Activated naive CD8-positive, alpha-beta T cell treated with anti-CD3 and anti-CD28 coated beads for 36 hours (primary cell): ENCODE data around the gene PKD2L2. TPM values are rescaled to one million over a fixed set of nuclear protein-coding genes. Genes with fewer than 3 reads are reported as not detected.
A peak's percentile ranks its signal among the peaks of the same experiment; 100 is the strongest.
"Not testable (repeated sequence)": the region's sequence is repeated elsewhere in the genome, so short reads cannot be mapped to it uniquely, and the experiment has no call there.

Source experiments
- DNase-seq: peaks from one replicate; pipeline ENCODE4 v3.0.0; 2021
- H3K27ac Mint-ChIP-seq: one replicate; pipeline ENCODE4 v1.8.0; 2022; ENCODE audit warnings: mild to moderate bottlenecking, moderate library complexity, mixed read lengths
- H3K27me3 Mint-ChIP-seq: one replicate; pipeline ENCODE4 v1.8.0; 2022; ENCODE audit warnings: mild to moderate bottlenecking, mixed read lengths
- H3K36me3 Mint-ChIP-seq: one replicate; pipeline ENCODE4 v1.8.0; 2021; ENCODE audit warnings: mild to moderate bottlenecking, mixed read lengths
- H3K4me1 Mint-ChIP-seq: one replicate; pipeline ENCODE4 v1.8.0; 2021; ENCODE audit warnings: mixed read lengths
- H3K4me3 Mint-ChIP-seq: one replicate; pipeline ENCODE4 v1.8.0; 2022; ENCODE audit warnings: mild to moderate bottlenecking, moderate library complexity, mixed read lengths
- H3K9me3 Mint-ChIP-seq: one replicate; pipeline ENCODE4 v1.8.0; 2022; ENCODE audit warnings: mixed read lengths
- total RNA-seq, 2 experiments: library from RNA; stranded (reverse); gene quantifications; one replicate each; pipeline ENCODE4 v1.2.3, GENCODE V29; 2021

Gene PKD2L2
- not detected for total RNA-seq

DNA sequence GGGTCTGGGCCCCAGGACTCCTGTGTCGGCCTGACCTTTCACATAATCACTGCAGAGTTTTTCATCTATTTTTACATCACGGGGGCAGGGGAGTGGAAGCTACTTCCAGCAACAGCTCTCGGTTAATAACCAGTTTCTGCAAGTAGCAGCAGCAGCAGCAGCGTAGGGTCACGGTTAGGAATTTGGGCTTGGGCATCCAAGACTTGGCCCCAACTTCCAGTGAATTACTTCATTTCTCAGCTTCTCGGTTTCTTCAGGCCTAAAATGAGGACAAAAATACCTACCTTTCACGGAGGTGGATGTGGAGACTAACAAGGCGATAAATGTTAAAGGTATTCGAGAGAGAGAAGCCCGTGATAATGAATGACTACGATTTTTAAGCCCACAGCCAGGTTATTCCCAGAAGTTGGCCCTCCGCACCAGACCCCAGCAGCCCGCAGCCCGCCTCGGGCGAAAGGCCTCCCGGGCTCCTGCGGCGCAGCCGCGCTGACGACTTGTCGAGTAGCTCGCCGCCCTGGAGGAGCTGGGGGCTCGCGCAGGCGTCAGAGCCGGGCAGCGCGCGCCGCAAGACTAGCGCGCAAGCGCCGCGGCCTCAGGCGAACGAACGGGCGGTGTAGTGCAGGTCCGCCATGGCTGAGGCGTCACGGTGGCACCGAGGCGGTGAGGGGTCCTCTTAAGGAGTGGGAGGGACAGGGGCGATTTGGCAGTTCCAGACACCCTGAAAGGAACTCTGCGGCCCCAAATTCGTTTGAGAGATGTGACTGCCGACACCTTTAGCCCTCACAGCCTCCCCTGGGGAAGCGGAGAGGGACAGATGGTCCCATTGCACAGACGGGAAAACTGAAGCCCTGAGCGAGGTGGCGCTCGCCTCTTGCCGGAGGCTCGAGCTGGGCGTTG, at the start of gene PKD2L2:
PKD2L2 (plus strand) TSS at position 595 of the 897 bp plus-strand sequence; CDS start at position 630, 35 bp downstream.
- Mint-ChIP-seq H3K9me3 (peaks cover 1% of the 10 kb centered on the region), H3K36me3 (peaks cover 4% of the 10 kb centered on the region), H3K27me3 (no peaks in the 10 kb centered on the region), H3K4me3 (peak within 1 kb of the TSS; percentile 94), H3K4me1 (peaks cover 17% of the 10 kb centered on the region), H3K27ac (peak within 1 kb of the TSS; percentile 95)
- DNase-seq, result peak; percentile 90

DNA sequence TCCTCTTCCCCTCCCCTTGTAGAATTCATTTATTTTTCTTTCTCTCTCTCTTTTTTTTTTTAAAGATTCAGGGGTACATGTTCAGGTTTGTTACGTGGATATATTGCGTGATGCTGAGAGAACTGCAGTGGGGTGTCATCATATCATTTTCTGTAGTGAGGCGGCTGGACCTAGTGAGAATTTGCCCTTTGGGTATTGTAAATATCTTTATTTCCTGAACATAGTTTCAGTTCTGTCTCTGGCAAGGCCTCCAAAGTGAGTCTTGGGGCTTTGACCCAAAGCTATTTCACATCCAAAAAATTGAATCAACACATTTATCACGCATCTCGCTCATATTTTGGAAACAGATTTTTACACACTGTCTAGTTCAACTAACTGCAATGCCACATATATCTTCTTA, 47.0 kb upstream of the PKD2L2 start:
- no peaks in the 10 kb centered on the region for H3K9me3 Mint-ChIP-seq
- H3K36me3 Mint-ChIP-seq, result no peaks in the 10 kb centered on the region
- no peaks in the 10 kb centered on the region for H3K4me1 Mint-ChIP-seq
- no peak overlapping the region for H3K4me3 Mint-ChIP-seq
- H3K27me3 Mint-ChIP-seq, result no peaks in the 10 kb centered on the region
- H3K27ac Mint-ChIP-seq, result no peak overlapping the region
- DNase-seq, result no peak

DNA sequence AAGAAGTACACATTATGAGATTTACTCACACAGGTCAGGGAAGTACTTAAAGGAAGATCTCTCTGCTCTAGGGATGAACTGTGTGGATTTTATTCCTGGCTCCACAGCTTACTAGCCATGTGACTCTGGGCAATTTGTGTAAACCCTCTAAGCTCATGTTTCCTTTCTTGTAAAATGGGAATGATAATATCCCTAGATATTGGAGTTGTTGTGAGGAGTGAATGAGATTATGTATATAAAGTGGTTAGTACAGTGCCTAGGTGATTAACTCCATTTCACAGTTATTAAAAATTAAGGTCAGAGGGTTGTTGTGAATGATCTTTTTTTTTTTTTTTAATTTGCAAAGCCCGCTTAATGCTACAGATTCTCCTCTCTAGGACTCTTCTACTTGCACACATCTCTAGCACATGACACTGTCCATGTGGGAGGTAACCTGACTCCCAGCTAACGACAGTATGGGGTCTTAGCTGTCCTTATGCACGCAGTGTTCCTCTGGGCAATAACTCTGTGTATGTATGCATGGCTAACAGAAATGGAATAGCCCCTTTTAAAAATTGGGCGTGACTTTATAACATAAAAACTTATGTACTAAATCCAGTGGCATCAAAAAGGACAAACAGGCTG, 45.5 kb upstream of the PKD2L2 start:
- no peak for DNase-seq
- Mint-ChIP-seq H3K36me3 (no peaks in the 10 kb centered on the region), H3K4me1 (peaks cover 3% of the 10 kb centered on the region), H3K9me3 (no peaks in the 10 kb centered on the region), H3K27ac (no peak overlapping the region), H3K27me3 (no peaks in the 10 kb centered on the region), H3K4me3 (no peak overlapping the region)

- no peak for DNase-seq
- H3K9me3 Mint-ChIP-seq, result no peaks in the 10 kb centered on the region
- no peaks in the 10 kb centered on the region for H3K27me3 Mint-ChIP-seq
- no peak overlapping the region for H3K27ac Mint-ChIP-seq
- H3K4me3 Mint-ChIP-seq, result no peak overlapping the region
- H3K4me1 Mint-ChIP-seq, result peaks cover 3% of the 10 kb centered on the region
- H3K36me3 Mint-ChIP-seq, result no peaks in the 10 kb centered on the region
Measured at GRCh38 chr5:137845472-137845871, 43.8 kb upstream of the PKD2L2 start.

DNA sequence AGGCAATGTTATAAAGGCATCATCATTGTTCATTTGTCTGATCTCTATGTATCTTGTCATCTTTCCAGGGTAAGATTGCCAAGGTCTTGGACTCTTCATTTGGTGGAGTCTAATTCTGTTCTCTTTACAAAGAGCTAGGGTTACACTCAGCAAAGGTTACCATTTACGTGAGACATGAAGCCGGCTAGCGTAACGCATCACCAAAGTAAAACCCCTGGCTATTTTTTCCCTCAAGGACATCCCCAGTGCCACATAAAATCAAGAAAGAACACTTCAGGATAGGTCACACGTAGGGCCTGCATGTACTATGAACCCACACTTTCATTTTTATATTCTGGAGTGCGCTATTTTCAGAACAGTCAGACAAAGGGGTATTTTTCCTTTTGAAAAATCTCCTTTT, 41.6 kb upstream of the PKD2L2 start:
- H3K36me3 Mint-ChIP-seq, result peaks cover 2% of the 10 kb centered on the region
- H3K4me3 Mint-ChIP-seq, result no peak overlapping the region
- no peaks in the 10 kb centered on the region for H3K9me3 Mint-ChIP-seq
- H3K27ac Mint-ChIP-seq, result no peak overlapping the region
- no peaks in the 10 kb centered on the region for H3K27me3 Mint-ChIP-seq
- DNase-seq, result no peak
- peaks cover 3% of the 10 kb centered on the region for H3K4me1 Mint-ChIP-seq

DNA sequence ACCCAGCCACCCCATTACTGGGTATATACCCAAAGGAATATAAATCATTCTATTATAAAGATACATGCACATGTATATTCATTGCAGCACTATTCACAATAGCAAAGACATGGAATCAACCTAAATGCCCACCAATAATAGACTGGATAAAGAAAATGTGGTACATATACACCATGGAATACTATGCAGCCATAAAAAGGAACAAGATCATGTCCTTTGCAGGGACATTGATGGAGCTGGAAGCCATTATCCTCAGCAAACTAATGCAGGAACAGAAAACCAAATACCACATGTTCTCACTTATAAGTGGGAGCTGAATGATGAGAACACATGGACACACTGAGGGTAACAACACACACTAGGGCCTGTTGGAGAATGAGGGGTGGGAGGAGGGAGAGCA, 36.1 kb upstream of the PKD2L2 start:
- H3K4me1 Mint-ChIP-seq, H3K27me3 Mint-ChIP-seq, H3K9me3 Mint-ChIP-seq, DNase-seq, H3K4me3 Mint-ChIP-seq, H3K27ac Mint-ChIP-seq, H3K36me3 Mint-ChIP-seq: not testable (repeated sequence)

- no peaks in the 10 kb centered on the region for H3K9me3 Mint-ChIP-seq
- H3K27ac Mint-ChIP-seq, result no peak overlapping the region
- DNase-seq, result no peak
- peaks cover 2% of the 10 kb centered on the region for H3K36me3 Mint-ChIP-seq
- no peaks in the 10 kb centered on the region for H3K27me3 Mint-ChIP-seq
- no peak overlapping the region for H3K4me3 Mint-ChIP-seq
- H3K4me1 Mint-ChIP-seq, result peaks cover 6% of the 10 kb centered on the region
Measured at GRCh38 chr5:137856201-137856600, 33.1 kb upstream of the PKD2L2 start.

GRCh38 chr5:137856916-137857862, 32.1 kb upstream of the PKD2L2 start:
- no peaks in the 10 kb centered on the region for H3K9me3 Mint-ChIP-seq
- H3K27me3 Mint-ChIP-seq, result no peaks in the 10 kb centered on the region
- H3K4me1 Mint-ChIP-seq, result peaks cover 12% of the 10 kb centered on the region
- H3K4me3 Mint-ChIP-seq, result no peak overlapping the region
- DNase-seq, result no peak
- no peak overlapping the region for H3K27ac Mint-ChIP-seq
- H3K36me3 Mint-ChIP-seq, result peaks cover 2% of the 10 kb centered on the region

DNA sequence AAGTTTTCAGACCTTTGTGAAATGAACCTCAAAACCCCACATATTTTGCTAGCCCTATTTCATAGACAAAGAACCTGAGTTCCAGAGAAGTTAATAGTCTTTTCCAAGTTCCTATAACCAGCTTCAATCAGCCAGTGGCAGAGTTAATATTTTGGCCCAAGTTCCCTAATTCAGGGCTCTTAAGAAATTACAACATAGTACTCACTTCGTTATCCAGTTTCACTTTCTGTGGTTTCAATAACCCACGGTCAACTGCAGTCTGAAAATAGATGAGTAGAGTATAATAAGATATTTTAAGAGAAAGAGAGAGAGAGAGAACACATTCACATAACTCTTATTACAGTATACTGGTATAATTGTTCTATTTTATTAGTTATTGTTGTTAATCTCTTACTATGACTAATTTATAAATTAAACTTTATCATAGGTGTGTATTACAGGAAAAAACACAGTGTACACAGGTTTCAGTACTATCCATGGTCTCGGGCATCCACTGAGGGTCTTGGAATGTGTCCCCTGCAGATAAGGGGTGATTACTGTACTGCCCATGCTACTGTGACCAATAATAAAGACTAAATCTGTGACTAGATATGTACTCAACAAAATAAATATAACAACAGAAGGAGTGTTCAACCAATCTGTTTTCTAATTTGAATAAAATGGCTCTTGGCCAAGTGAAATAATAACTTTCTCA, 30.9 kb upstream of the PKD2L2 start:
- Mint-ChIP-seq H3K4me1 (peaks cover 12% of the 10 kb centered on the region), H3K27ac (no peak overlapping the region), H3K4me3 (peak overlapping the region; percentile 50), H3K36me3 (no peaks in the 10 kb centered on the region), H3K27me3 (no peaks in the 10 kb centered on the region), H3K9me3 (no peaks in the 10 kb centered on the region)
- DNase-seq, result no peak

DNA sequence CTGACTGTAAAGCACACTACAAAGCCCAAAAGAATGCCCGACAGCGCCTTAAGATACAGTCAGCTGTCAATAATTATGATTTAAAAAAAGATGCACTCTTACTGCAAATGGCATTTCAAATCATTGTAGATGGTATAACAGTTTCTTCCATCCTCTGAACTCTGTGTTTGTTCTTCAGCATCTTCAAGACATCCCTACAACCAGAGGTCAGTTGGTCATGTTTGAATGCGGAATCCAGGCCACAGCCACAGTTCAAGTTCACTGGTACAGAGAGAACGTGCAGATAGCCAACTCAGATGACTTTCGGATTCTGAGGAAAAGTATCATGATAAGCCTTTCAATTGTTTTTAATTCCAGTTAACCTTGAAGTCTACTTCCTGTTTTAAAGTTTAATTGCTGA, 30.3 kb upstream of the PKD2L2 start:
- Mint-ChIP-seq H3K4me3 (no peak overlapping the region), H3K27ac (no peak overlapping the region)

DNA sequence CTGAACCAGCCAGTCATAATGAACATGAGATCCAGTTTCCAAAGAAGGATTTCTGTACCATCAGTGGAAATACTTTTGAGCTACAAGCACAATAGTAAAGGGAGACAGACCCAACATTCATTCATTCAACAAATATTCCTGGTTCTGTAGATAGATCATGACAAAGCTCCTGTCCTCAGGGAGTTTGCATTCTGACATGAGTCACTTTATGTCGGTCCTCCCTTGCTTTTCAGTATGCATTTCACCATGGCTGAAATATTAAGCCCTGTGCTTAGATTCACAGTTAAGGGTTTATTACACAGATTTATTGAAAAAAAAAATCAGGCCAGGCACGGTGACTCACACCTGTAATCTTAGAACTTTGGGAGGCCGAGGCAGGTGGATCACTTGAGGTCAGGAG, 27.0 kb upstream of the PKD2L2 start:
- H3K27ac Mint-ChIP-seq, result no peak overlapping the region
- peaks cover 12% of the 10 kb centered on the region for H3K4me1 Mint-ChIP-seq
- DNase-seq, result no peak
- H3K27me3 Mint-ChIP-seq, result no peaks in the 10 kb centered on the region
- H3K9me3 Mint-ChIP-seq, result no peaks in the 10 kb centered on the region
- no peaks in the 10 kb centered on the region for H3K36me3 Mint-ChIP-seq
- H3K4me3 Mint-ChIP-seq, result no peak overlapping the region

More for the DNA sequence above, 30.3 kb upstream of the PKD2L2 start:
- Mint-ChIP-seq H3K36me3 (no peaks in the 10 kb centered on the region), H3K9me3 (no peaks in the 10 kb centered on the region), H3K27me3 (no peaks in the 10 kb centered on the region), H3K4me1 (peaks cover 12% of the 10 kb centered on the region)
- no peak for DNase-seq

- H3K27ac Mint-ChIP-seq, H3K36me3 Mint-ChIP-seq, DNase-seq, H3K4me1 Mint-ChIP-seq, H3K4me3 Mint-ChIP-seq, H3K27me3 Mint-ChIP-seq, H3K9me3 Mint-ChIP-seq: not testable (repeated sequence)
Measured at GRCh38 chr5:137863653-137864052, 25.6 kb upstream of the PKD2L2 start.

- peaks cover 6% of the 10 kb centered on the region for H3K4me1 Mint-ChIP-seq
Measured at GRCh38 chr5:137866541-137867388, 22.5 kb upstream of the PKD2L2 start.

DNA sequence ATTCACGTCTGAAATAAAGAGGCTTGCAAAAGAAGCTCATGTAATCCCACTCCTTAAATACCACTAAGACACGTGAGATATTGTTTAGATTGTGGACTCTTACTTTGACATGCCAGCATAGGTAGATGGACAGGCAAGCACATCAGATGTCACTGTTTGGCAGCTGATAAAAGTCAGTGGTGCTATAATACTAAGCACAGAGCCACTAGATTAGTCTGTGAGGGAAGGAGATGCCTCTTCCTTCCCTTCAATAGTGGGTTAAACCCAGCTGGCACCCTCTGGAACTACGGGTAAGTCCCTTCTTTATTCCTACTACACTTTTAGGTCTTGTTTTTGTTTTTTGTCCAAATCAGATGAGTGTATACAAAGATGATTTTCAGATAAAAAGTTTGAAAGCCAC, 21.6 kb upstream of the PKD2L2 start, which contains the start of gene MYOT:
MYOT (plus strand) TSS at position 197 of the 400 bp plus-strand sequence. CDS start 2,792 bp downstream, outside the sequence.
- DNase-seq, result no peak
- no peak within 1 kb of the TSS for H3K4me3 Mint-ChIP-seq
- peaks cover 5% of the 10 kb centered on the region for H3K4me1 Mint-ChIP-seq
- no peak within 1 kb of the TSS for H3K27ac Mint-ChIP-seq
- no peaks in the 10 kb centered on the region for H3K36me3 Mint-ChIP-seq
- peaks cover 5% of the 10 kb centered on the region for H3K27me3 Mint-ChIP-seq
- H3K9me3 Mint-ChIP-seq, result no peaks in the 10 kb centered on the region

More at GRCh38 chr5:137866541-137867388, 22.5 kb upstream of the PKD2L2 start:
- Mint-ChIP-seq H3K36me3 (no peaks in the 10 kb centered on the region), H3K9me3 (no peaks in the 10 kb centered on the region), H3K4me3 (no peak overlapping the region), H3K27ac (no peak overlapping the region), H3K27me3 (no peaks in the 10 kb centered on the region)
- DNase-seq, result no peak
